Heart left ventricle (tissue), 16 donors: ENCODE measurements around the gene ITGAX. TPM values are rescaled to one million over a fixed set of nuclear protein-coding genes. Genes with fewer than 3 reads are reported as not detected.

Source experiments
- ATAC-seq, 4 donors: fragments of 200-7000 bp; cut with Tn5 transposase; one replicate each; pipeline ENCODE4 v1.9.1; 2020 to 2022; ENCODE audit warnings: moderate library complexity in 4 of 4, mild to moderate bottlenecking in 3 of 4, moderate number of reproducible peaks in 1 of 4
- DNase-seq, 5 donors: peaks; one replicate each; pipeline ENCODE4 v3.0.0-alpha.2; 2020
- H3K27ac ChIP-seq, 12 donors: fragments of 200-600 bp; sonication (generic) in 4 of 12; one replicate each; pipeline versions ENCODE4 v1.5.0 to v1.8.0; 2016 to 2022; ENCODE audit warnings: mild to moderate bottlenecking in 2 of 12
- H3K27me3 ChIP-seq, 9 donors: fragments of 200-600 bp; sonication (generic) in 2 of 9; one replicate each; pipeline versions ENCODE4 v1.5.1 to v1.8.0; 2016 to 2022; ENCODE audit warnings: mild to moderate bottlenecking in 3 of 9
- H3K36me3 ChIP-seq, 9 donors: fragments of 200-600 bp; sonication (generic) in 2 of 9; one replicate each; pipeline versions ENCODE4 v1.5.0 to v1.8.0; 2018 to 2022; ENCODE audit warnings: mild to moderate bottlenecking in 2 of 9
- H3K4me1 ChIP-seq, 12 donors: fragments of 200-600 bp; sonication (generic) in 4 of 12; one replicate each; pipeline versions ENCODE4 v1.5.0 to v1.8.0; 2016 to 2022; ENCODE audit warnings: mild to moderate bottlenecking in 3 of 12
- H3K4me3 ChIP-seq, 12 donors: fragments of 200-600 bp; sonication (generic) in 4 of 12; one replicate each; pipeline versions ENCODE4 v1.5.0 to v1.8.0; 2017 to 2022; ENCODE audit warnings: mild to moderate bottlenecking in 9 of 12, moderate library complexity in 4 of 12
- H3K9me3 ChIP-seq, 12 donors: fragments of 200-600 bp; sonication (generic) in 4 of 12; one replicate each; pipeline versions ENCODE4 v1.5.0 to v1.8.0; 2016 to 2022; ENCODE audit warnings: mild to moderate bottlenecking in 1 of 12
- CTCF ChIP-seq, 12 donors: fragments of 200-600 bp; sonication (generic) in 4 of 12; IDR thresholded peaks; one replicate each; pipeline versions ENCODE4 v1.5.0 to v1.8.0; 2018 to 2022; ENCODE audit warnings: antibody characterized with exemption in 12 of 12, mild to moderate bottlenecking in 5 of 12
- POLR2A ChIP-seq, 2 donors: fragments of 450-650 bp; IDR thresholded peaks; one replicate each; pipeline ENCODE4 v1.6.1; 2017; ENCODE audit warnings: antibody characterized with exemption in 2 of 2, mild to moderate bottlenecking in 2 of 2, moderate library complexity in 2 of 2
- WGBS, 4 donors: extraction: QIAGEN DNeasy Blood & Tissue Kit in 2 of 4; methylation state at CpG; one replicate each; pipeline versions ENCODE4 v1.1.5 to v1.1.7; 2013 to 2018; 5-methylcytosine and 5-hydroxymethylcytosine counted together
- intact Hi-C, 10 donors: fragments of 100-400 bp; cut with DNase I; formaldehyde crosslinking; loops; one replicate each; pipeline versions ENCODE4 v1.11.1 to v1.14.2; 2022
- polyA plus RNA-seq, 2 donors: library from polyadenylated mRNA; stranded (reverse); fragments of 200-250 nt; gene quantifications; one replicate each; pipeline ENCODE4 v1.2.3, GENCODE V29; 2013
- total RNA-seq, 9 donors: library from RNA; depleted of rRNA in 2 of 9; stranded (reverse); fragments of >200 nt in 2 of 9; fragmentation: NEBNext Ultra II Directional in 3 of 9; extraction: Animal tissue kit (Norgen Biotek cat#: 25700) in 3 of 9; gene quantifications; one replicate each; pipeline versions ENCODE4 v1.1.0 to v1.2.4, GENCODE V29; 2016 to 2023
- donor health status: ischemic (EF 13 %, LVEDD 7.1; RV severe dilation, severe dysfunction).
- donor health status: healthy with polysubstance abuse.
- donor health status: DM: no; HTN: yes; CAD: no.
- donor health status: DM: no; HTN: no; CAD: no.
- donor health status: ischemic (EF 25% LVEDD 6.9; RV normal size, moderate dysfunction).
- donor health status: ischemic (EF 25% LVEDD 5.7; RV mildly dilated, moderate dysfunction).
- donor health status: healthy.
- donor health status: DM: yes; HTN: yes; CAD: no.
- donor health status: ischemic (EF 35%, LVEDD 5.7; RV mildly dilated, moderate dysfunction).
- donor health status: nonischemic (EF 11% LVEDD 7.7; RV severe dilation, severe dysfunction).
- donor health status: DM: yes; HTN: yes; CAD: no.
- donor health status: PGD.
- donor health status: ischemic (EF 29% LVEDD 5.4; RV normal size, mild dysfunction).
- donor health status: nonischemic (EF 23%, LVEDD 6.1; RV moderate dilation, normal function).

Gene ITGAX
- total and polyA plus RNA-seq, 11 donors: 0.73 to 52.7 (median 2.0) TPM

- 76 to 85% (median 81%) methylated on average over 8 of the region's 8 CpGs for WGBS, 4 donors
- H3K9me3 ChIP-seq: peaks cover 0 to 14% (median 0%) of the 10 kb centered on the region in 12 donors
- no peak for DNase-seq
- no peaks in the 10 kb centered on the region for H3K27me3 ChIP-seq
- intact Hi-C loops: no loop called here
- H3K4me1 ChIP-seq: no peaks in the 10 kb centered on the region
- peaks cover 0 to 9% (median 0%) of the 10 kb centered on the region in 9 donors for H3K36me3 ChIP-seq
- ATAC-seq: no peak
- no peak for TF ChIP-seq CTCF (IDR thresholded peaks at IDR 0.05)
- no peak for TF ChIP-seq POLR2A (IDR thresholded peaks at IDR 0.05)
- H3K27ac ChIP-seq: no peak overlapping the region
- no peak overlapping the region for H3K4me3 ChIP-seq
These were observed 21.7 kb downstream of the ITGAX start for GRCh38 chr16:31376705-31377104.

GRCh38 chr16:31377210-31377903 lies 22.4 kb downstream of the ITGAX start:
- Histone ChIP-seq H3K4me3 (no peak overlapping the region), H3K9me3 (peaks cover 0 to 14% (median 0%) of the 10 kb centered on the region in 12 donors), H3K36me3 (peaks cover 0 to 9% (median 0%) of the 10 kb centered on the region in 9 donors), H3K4me1 (no peaks in the 10 kb centered on the region), H3K27me3 (peaks cover 0 to 1% (median 0%) of the 10 kb centered on the region in 9 donors), H3K27ac (no peak overlapping the region)
- no peak for TF ChIP-seq CTCF (IDR thresholded peaks at IDR 0.05)
- TF ChIP-seq POLR2A (IDR thresholded peaks at IDR 0.05): no peak
- no peak for DNase-seq
- 61 to 77% (median 71%) methylated on average over 6 to 7 of the region's 7 CpGs for WGBS, 4 donors
- intact Hi-C loops: no loop called here
- ATAC-seq: no peak

GRCh38 chr16:31380201-31380600 lies 25.2 kb downstream of the ITGAX start:
- intact Hi-C loops: loop anchor here in 1 of 10 donors (10.0 kb wide), 2 partner anchors 175 to 395 kb away; partner anchors contain the start of genes HSD3B7 and PYCARD
- no peak overlapping the region for H3K4me3 ChIP-seq
- 62 to 84% (median 75%) methylated on average over 10 to 12 of the region's 12 CpGs for WGBS, 4 donors
- ATAC-seq (no peak), DNase-seq (no peak)
- H3K9me3 ChIP-seq: peaks cover 0 to 6% (median 0%) of the 10 kb centered on the region in 12 donors
- no peak overlapping the region for H3K27ac ChIP-seq
- no peaks in the 10 kb centered on the region for H3K4me1 ChIP-seq
- H3K36me3 ChIP-seq: peaks cover 0 to 5% (median 0%) of the 10 kb centered on the region in 9 donors
- H3K27me3 ChIP-seq: peaks cover 0 to 26% (median 0%) of the 10 kb centered on the region in 9 donors
- TF ChIP-seq POLR2A (IDR thresholded peaks at IDR 0.05): no peak
- TF ChIP-seq CTCF (IDR thresholded peaks at IDR 0.05): no peak

- Histone ChIP-seq H3K36me3 (no peaks in the 10 kb centered on the region), H3K27ac (no peak overlapping the region), H3K27me3 (peaks cover 0 to 27% (median 0%) of the 10 kb centered on the region in 9 donors), H3K4me1 (no peaks in the 10 kb centered on the region), H3K4me3 (no peak overlapping the region), H3K9me3 (no peaks in the 10 kb centered on the region)
- no peak for TF ChIP-seq POLR2A (IDR thresholded peaks at IDR 0.05)
- TF ChIP-seq CTCF (IDR thresholded peaks at IDR 0.05): peak; percentile 45 to 74 (median 64)
- ATAC-seq (peak; percentile 50 to 91 (median 86)), DNase-seq (peak; percentile 68 to 86 (median 76))
- 21 to 24% (median 22%) methylated on average over 14 of the region's 14 CpGs for WGBS, 4 donors
- intact Hi-C loops: loop anchor here in 1 of 10 donors (10.0 kb wide), 2 partner anchors 178 to 398 kb away; partner anchors contain the start of genes HSD3B7 and PYCARD
These were observed 27.6 kb downstream of the ITGAX start for GRCh38 chr16:31382485-31383161.
